Germinal center (tissue), 1 donor: ENCODE measurements around the gene HIVEP2.

Experiments used
- DNase-seq: peaks from one replicate; pipeline ENCODE4 v3.0.0; 2012; ENCODE audit warnings: mixed read lengths, low spot score

HIVEP2 gene

DNA sequence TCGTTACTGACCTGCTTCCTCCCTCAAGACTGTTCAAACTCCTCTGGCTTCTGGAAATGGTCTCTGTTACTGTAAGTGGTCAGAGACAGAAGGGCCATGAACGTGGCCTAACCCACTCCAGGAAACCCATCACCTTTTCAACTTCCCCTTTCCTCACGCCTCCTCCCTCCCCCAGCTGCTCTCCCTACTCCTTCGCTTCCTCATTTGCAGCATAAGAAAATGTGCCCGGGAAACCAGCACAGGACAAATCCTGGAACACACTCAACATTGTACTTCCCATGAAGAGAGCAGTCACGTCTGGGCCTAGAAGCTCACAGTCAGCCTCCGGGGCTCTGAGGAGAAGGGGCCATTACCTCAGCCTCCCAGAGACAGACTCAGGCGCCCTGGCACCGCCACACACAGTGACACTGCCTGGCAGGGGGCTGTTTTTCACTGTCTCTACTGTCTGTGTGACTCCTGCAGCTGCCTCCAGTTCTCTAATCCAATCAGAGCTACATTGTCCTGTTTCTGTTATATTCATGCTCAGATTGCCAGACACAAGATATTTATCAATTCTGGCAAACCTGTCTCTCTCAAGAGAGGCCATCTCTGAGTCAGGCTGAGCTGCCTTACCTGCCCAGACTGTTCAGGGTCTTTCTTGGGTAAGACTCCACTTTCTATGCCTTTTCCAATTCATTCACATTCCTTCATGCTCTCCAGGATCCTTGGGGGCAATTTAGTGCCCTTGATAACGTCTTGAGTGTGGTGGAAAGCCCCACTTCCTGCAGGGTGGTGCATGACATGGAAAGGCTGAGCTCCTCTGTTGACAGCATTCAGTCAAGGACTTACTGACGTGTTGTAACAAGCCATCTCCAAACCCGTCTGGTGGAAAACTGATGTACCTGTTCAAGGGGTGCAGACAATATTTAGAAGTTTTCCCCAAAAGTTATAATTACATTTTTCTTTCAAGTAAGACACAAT is 242.2 kb downstream of the HIVEP2 start:
- DNase-seq, result peak; percentile 9
